ES-I3 (cell line): ENCODE measurements around the gene SLIT3.

ENCODE experiments used
- H3K36me3 ChIP-seq: 2 replicates; pipeline ENCODE4 v1.6.1; 2013; ENCODE audit warnings: mild to moderate bottlenecking, low read length, control low read depth, moderate library complexity; ENCODE audit not compliant: insufficient read depth
- H3K4me1 ChIP-seq: 2 replicates; pipeline ENCODE4 v1.6.1; 2013; ENCODE audit warnings: mild to moderate bottlenecking, control low read depth, low read length; ENCODE audit not compliant: insufficient read depth
- H3K9ac ChIP-seq: 2 replicates; pipeline ENCODE4 v1.6.1; 2013; ENCODE audit warnings: low read depth, mild to moderate bottlenecking, low read length, moderate library complexity
- H3K9me3 ChIP-seq: 2 replicates; pipeline ENCODE4 v1.6.1; 2013; ENCODE audit warnings: mild to moderate bottlenecking, low read length, moderate library complexity; ENCODE audit not compliant: control insufficient read depth, insufficient read depth

Gene SLIT3

DNA sequence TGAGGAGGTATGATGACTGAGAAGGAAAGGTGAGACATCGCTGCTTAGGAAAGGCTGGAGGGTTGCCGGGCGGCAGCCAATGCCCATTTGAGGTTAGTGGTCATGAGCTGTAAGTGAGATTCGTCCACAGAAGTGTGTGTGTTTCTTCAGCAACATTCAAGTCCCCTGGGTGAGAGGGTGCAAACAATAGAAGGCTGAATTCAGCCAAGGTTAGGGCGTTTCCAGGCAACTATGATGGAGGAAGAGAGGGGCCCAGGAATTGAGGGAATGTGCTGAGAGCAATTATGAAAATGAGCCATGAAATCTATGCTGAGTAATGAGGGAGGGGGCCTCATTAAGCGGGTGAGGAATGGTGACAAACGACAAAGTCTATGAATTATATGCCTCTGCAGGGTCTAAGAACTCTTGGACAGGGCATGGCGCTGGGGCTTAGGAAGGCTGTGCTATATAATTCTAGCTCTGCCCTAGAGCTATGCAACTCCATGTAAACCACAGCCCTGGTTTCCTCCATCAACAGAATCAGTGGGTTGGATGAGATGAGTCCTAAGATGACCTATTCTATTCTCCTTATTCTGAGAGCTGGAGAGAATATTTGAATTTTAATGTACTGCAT, 96.0 kb downstream of the SLIT3 start:
- Histone ChIP-seq H3K4me1 (no peaks in the 10 kb centered on the region), H3K36me3 (no peaks in the 10 kb centered on the region), H3K9me3 (no peaks in the 10 kb centered on the region; the same call in 1 of the 2 replicates), H3K9ac (no peak overlapping the region)

DNA sequence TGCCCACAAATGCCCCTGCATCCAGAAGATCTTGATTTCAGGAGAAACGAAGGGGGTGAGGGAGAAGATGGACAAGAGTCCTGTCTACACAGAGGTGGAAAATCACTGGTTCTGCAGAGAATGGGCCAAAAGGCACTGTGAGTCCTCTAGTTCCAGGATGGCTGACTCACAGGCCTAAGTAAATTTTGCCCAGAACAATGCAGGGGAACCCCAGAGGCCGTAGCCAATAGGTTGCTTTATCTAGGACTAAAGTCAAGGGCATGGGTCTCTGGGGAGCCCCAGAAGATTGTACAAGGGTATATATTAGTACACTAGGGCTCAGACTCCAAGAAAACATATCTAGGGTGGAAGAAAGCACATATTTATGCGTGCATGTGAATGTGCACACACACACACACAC, 98.0 kb downstream of the SLIT3 start:
- Histone ChIP-seq H3K9me3 (no peaks in the 10 kb centered on the region; the same call in 1 of the 2 replicates), H3K9ac (no peak overlapping the region), H3K4me1 (no peaks in the 10 kb centered on the region), H3K36me3 (no peaks in the 10 kb centered on the region)

DNA sequence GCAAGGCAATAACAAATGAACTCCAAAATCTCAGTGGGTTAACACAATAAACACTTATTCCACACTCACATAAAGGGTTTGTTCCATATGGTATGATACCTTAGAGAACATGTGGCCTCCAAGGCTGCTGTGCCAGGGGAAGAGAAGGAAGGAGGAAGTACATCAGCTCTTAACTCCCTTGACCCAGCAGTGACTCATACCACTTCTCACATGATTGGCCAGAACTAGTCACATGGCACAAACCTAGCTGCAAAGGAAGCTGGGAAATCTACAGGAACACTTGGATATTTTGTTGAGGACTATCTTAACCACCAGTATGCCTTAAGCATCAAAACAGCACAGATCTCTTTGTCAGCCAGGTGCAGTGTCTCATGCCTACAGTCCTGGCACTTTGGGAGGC, 99.3 kb downstream of the SLIT3 start:
- no peaks in the 10 kb centered on the region; the same call in 1 of the 2 replicates for H3K9me3 ChIP-seq
- no peaks in the 10 kb centered on the region for H3K4me1 ChIP-seq
- no peak overlapping the region for H3K9ac ChIP-seq
- H3K36me3 ChIP-seq = no peaks in the 10 kb centered on the region

DNA sequence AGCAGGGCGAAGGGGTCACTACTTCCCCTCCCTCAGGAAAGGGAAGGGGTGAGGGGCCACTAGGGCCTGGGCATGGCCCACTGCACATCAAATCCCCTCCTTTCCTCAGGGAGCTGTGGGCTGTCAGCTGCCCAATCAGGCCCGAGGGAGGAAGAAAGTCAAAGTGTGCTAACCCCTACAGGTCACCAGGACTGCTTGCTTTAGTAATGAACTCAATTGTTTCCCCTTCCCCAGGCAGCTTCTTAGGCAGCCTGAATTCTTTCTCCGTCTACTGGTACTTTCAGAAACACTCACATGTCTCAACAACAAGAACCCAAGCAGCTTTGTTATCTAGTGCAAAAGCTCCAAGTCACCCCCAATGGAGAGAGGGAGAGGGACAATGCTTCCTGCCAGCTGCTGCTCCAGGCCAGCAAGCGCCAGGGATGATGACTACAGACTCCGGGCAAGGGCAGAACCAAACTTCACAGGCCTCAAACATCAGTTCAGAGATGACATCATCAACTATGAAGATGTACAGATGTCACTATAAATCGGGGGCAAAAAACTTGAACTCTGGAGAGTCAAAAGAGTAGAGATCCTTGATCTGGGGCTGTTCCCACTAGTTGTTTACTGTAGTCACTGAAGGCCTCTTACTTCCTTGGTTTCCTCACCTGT, 100.7 kb downstream of the SLIT3 start:
- H3K9me3 ChIP-seq = no peaks in the 10 kb centered on the region; the same call in 1 of the 2 replicates
- no peak overlapping the region for H3K9ac ChIP-seq
- no peaks in the 10 kb centered on the region for H3K4me1 ChIP-seq
- no peaks in the 10 kb centered on the region for H3K36me3 ChIP-seq

DNA sequence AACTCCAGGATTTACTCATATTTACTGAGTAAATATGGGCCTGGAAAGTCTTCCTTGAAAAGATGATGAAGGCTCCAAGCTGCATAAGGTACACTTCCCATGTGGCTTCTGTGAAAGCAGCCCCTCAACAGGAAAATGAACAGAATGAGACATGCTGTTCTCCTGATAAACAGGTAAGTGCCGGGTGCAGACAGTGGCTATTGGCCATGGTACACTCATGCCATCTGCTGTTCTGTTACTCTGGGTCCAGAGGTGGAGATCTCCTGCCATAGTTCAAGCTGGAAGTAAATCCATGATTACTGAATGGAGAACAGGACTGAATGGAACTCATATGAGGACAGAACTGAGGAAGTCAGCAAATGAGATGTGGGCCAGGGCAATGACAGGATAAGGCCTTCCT, 103.6 kb downstream of the SLIT3 start:
- Histone ChIP-seq H3K9ac (no peak overlapping the region), H3K36me3 (no peaks in the 10 kb centered on the region), H3K9me3 (no peaks in the 10 kb centered on the region; the same call in 1 of the 2 replicates), H3K4me1 (no peaks in the 10 kb centered on the region)

DNA sequence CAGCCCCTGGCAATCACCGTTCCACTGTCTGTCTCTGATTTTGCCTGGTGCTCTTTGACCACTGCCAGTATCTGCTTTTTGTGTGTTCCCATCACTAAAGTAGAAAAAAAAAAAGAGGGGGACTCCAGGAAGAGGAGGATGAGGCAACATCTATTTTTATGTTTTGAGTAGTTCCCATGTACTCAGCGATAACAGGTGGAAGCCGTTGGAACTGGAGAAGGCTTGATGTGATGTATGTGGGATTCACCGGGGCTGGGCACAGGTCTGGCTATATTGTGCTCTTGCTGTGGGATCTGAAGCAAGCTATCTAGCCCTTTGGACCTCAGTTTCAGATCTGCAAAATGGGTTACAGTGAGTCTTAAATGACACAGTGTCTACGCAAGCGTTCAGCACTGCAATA, 104.9 kb downstream of the SLIT3 start:
- no peaks in the 10 kb centered on the region for H3K4me1 ChIP-seq
- no peak overlapping the region for H3K9ac ChIP-seq
- no peaks in the 10 kb centered on the region for H3K9me3 ChIP-seq
- no peaks in the 10 kb centered on the region for H3K36me3 ChIP-seq

DNA sequence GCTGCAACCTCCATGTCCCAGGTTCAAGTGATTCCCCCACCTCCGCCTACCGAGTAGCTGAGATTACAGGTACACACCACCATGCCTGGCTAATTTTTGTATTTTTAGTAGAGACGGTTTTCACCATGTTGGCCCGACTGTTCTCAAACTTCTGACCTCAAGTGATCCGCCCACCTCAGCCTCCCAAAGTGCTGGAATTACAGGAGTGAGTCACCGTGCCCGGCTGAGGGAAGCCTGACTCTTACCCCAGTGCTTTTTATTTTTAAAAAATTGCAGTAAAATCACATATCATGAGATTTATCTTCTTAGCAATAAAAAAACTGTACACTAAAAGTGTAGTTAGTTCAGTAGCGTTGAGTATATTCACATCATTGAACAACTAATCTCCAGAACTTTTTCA, 105.3 kb downstream of the SLIT3 start:
- H3K9ac ChIP-seq = no peak overlapping the region
- no peaks in the 10 kb centered on the region for H3K36me3 ChIP-seq
- no peaks in the 10 kb centered on the region for H3K4me1 ChIP-seq
- no peaks in the 10 kb centered on the region for H3K9me3 ChIP-seq

DNA sequence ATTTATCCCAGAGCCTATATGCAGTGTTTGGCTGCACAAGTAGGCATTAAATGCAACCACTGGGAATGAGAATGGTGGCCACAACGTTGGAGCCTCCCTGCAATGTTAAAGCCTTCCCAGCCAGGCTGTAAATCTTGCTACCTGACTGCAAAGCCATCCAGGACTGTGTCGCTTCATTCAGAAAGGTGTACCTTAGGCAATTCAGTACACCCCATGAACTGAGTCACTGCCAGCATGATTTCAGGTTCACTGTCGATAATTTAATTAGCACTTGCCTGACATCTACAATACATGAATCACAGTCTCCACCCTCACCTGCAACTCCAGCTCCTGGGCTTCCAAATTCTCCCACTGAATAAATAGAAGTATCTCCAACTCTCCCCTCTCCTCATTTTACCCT, 108.4 kb downstream of the SLIT3 start:
- Histone ChIP-seq H3K36me3 (no peaks in the 10 kb centered on the region), H3K9me3 (no peaks in the 10 kb centered on the region), H3K4me1 (no peaks in the 10 kb centered on the region), H3K9ac (no peak overlapping the region)

DNA sequence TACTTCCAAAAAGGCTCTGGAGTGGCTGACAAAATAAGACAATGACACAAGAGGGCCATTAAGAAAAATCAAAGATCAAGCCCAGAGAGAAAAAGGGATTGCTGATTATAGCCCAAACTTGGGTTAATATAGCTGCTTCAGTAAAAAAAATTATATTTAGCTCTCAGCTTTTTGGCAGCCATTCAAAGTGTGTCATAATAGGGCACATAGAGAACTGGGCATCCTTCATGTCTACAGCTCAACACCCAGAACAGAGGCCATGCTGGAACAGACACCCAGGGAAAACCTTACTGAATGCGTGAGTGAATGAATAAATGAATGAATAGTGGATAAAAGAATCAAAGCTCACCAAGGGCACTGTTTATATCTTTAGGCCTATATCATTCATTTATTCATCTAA, 110.1 kb downstream of the SLIT3 start:
- H3K4me1 ChIP-seq = 0 out of 2 replicates have a peak, but pooled peaks cover 3% of the 10 kb centered on the region
- H3K9ac ChIP-seq = no peak overlapping the region
- H3K36me3 ChIP-seq = no peaks in the 10 kb centered on the region
- H3K9me3 ChIP-seq = no peaks in the 10 kb centered on the region

DNA sequence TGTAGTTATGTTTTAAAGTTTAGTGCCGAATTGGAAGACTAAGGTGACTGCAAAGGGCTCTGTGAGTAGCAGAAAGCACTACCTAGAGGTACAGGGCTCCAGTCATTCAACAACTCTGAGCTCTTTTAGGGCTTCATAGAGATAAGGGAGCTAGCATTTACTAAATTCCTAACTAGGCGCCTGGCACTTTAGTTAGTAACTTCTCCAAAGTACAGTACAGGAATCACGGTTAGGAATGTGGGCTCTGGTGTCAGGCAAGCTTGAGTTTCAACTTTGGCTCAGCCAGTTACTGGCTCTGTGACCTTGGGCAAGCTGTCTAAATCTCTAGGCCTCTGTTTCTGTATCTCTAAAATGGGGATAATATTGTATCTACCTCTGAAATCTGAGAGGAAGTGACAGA, 115.3 kb downstream of the SLIT3 start:
- H3K4me1 ChIP-seq = 0 out of 2 replicates have a peak, but pooled peaks cover 3% of the 10 kb centered on the region
- no peaks in the 10 kb centered on the region for H3K9me3 ChIP-seq
- no peaks in the 10 kb centered on the region for H3K36me3 ChIP-seq
- no peak overlapping the region for H3K9ac ChIP-seq

DNA sequence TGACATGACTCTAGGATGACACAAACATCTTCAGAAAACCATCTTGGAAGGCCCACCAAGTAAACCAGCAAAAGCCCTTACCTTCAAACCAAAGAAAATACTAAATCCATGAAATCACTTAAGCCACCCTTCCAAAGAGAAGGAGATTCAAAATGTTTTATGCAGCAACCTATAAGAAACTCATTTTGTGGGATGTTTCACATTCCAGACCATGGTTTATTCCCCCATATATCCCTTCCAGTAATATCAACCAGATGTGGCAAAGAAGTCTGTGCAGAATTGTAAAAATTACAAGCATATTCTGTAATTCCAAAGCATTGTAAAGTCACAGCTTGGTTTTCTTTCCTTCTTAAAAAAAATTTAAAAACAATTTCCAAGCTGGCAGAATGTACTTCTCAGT, 117.4 kb downstream of the SLIT3 start:
- Histone ChIP-seq H3K4me1 (0 out of 2 replicates have a peak, but pooled peaks cover 3% of the 10 kb centered on the region), H3K9ac (no peak overlapping the region), H3K36me3 (no peaks in the 10 kb centered on the region), H3K9me3 (no peaks in the 10 kb centered on the region)

DNA sequence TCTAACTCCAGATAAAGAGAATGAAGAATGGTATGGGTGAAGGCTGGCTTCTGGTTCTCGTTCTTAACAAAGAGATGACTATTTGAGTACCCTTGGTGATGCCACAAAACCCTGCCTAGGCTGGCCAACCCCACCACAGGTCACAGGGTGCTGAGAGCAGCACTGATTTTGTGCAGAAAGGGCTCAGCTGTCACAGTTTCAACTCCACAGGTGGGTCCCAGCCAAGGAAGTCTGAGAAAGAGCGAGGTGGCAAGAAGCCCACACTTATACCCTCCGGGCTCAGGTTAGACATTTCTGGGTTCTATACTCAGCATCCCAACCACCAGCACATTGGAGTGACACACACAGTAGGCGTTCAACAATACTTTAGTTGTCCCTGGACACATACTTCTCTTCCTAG, 118.1 kb downstream of the SLIT3 start:
- Histone ChIP-seq H3K4me1 (0 out of 2 replicates have a peak, but pooled peaks cover 3% of the 10 kb centered on the region), H3K36me3 (no peaks in the 10 kb centered on the region), H3K9me3 (no peaks in the 10 kb centered on the region), H3K9ac (no peak overlapping the region)

DNA sequence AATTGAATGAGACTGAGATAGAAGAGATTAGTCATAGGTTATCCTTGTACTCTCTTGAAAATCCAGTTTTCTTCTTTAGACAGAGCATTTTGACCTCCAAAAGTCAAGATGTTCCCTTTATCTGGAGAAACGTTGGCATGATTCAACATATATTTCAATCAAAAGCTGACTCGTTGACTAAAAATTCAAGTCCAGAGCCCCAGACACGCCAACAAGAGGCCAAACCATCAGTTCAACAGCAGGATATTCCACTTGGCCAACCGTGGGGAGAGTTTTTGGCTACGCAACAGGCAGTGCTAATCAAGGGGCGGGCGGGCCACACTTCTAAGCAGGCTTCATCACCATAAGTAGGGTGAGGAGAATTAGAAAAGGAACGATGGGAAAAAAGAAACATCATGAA, 119.1 kb downstream of the SLIT3 start:
- Histone ChIP-seq H3K9ac (no peak overlapping the region), H3K9me3 (no peaks in the 10 kb centered on the region), H3K36me3 (no peaks in the 10 kb centered on the region), H3K4me1 (0 out of 2 replicates have a peak, but pooled peaks cover 3% of the 10 kb centered on the region)

DNA sequence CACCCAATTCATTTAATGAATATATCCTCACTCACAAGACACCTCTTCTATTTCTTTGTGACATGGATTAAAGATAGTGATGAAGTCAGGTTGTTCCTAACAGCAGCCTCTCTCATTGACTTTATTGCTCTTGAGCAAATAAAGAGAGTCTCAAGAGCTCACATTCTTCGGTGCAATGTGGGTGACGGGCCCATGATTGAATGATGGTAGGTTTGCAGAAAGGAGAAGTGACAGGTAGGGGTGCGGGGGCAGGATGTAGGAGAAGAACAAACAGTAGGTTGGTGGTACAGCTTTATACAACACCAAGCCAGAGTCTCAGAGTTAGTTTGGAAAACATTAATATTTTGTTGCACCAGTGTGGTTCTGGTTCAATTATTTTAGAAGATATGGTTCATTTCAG, 122.2 kb downstream of the SLIT3 start:
- Histone ChIP-seq H3K4me1 (no peaks in the 10 kb centered on the region), H3K9me3 (no peaks in the 10 kb centered on the region), H3K36me3 (no peaks in the 10 kb centered on the region), H3K9ac (no peak overlapping the region)

DNA sequence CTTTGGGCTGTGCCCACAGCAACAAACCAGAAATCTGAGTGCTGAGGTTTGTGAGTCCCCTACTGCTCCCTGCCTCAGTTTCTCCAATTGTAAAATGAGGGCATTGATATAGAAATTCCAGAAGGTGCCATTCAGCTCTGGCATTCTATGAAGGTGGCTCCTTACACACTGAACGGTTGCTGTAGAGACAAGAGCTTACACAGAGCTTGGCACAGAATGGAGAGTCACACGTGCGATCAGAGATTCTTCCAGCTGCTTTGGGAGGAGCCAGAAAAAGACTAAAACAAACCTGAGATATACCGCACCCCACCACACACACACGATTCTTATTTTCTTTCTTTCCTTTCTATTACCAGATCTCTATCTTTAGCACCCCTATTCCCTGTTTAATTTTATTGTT, 122.7 kb downstream of the SLIT3 start:
- Histone ChIP-seq H3K9me3 (no peaks in the 10 kb centered on the region), H3K9ac (no peak overlapping the region), H3K4me1 (no peaks in the 10 kb centered on the region), H3K36me3 (no peaks in the 10 kb centered on the region)
